KMS-11 (cell line): Measurements from ENCODE around the gene LMO7.

Source experiments
- H2AFZ ChIP-seq: fragments of 200-600 bp; sonication (generic); 2 replicates; pipeline ENCODE4 v1.6.1; 2016; ENCODE audit warnings: antibody characterized with exemption, mixed run types, low read depth
- H3K27ac ChIP-seq: fragments of 200-600 bp; sonication (generic); 2 replicates; pipeline ENCODE4 v1.6.1; 2016; ENCODE audit warnings: mild to moderate bottlenecking, mixed run types
- H3K27me3 ChIP-seq: fragments of 200-600 bp; sonication (generic); 2 replicates; pipeline ENCODE4 v1.6.1; 2017; ENCODE audit warnings: mild to moderate bottlenecking, low read depth, mixed run types, moderate library complexity; ENCODE audit not compliant: insufficient read depth
- H3K36me3 ChIP-seq: fragments of 200-600 bp; sonication (generic); 2 replicates; pipeline ENCODE4 v1.6.1; 2017; ENCODE audit warnings: mild to moderate bottlenecking, mixed run types; ENCODE audit not compliant: insufficient read depth
- H3K4me1 ChIP-seq: fragments of 200-600 bp; sonication (generic); 2 replicates; pipeline ENCODE4 v1.6.1; 2016; ENCODE audit warnings: mild to moderate bottlenecking, low read depth, mixed run types; ENCODE audit not compliant: poor library complexity, severe bottlenecking
- H3K4me2 ChIP-seq: fragments of 200-600 bp; sonication (generic); 2 replicates; pipeline ENCODE4 v1.7.0; 2016; ENCODE audit warnings: mild to moderate bottlenecking, mixed run types
- H3K4me3 ChIP-seq: fragments of 200-600 bp; sonication (generic); IDR thresholded peaks from 2 replicates; pipeline ENCODE4 v1.6.1; 2017; ENCODE audit warnings: low read depth, low read length, mixed read lengths; ENCODE audit not compliant: insufficient read depth
- H3K79me2 ChIP-seq: fragments of 200-600 bp; sonication (generic); 2 replicates; pipeline ENCODE4 v1.6.1; 2016; ENCODE audit warnings: low read depth, mixed run types; ENCODE audit not compliant: insufficient read depth
- H3K9ac ChIP-seq: fragments of 200-600 bp; sonication (generic); 2 replicates; pipeline ENCODE4 v1.6.1; 2016; ENCODE audit warnings: mild to moderate bottlenecking, mixed run types
- H4K20me1 ChIP-seq: fragments of 200-600 bp; sonication (generic); 2 replicates; pipeline ENCODE4 v1.6.1; 2016; ENCODE audit warnings: mild to moderate bottlenecking, mixed run types; ENCODE audit not compliant: insufficient read depth
- TF ChIP-seq, protein P1 (sequence below): fragments of 200-600 bp; sonication (generic); conservative IDR thresholded peaks from 2 replicates; pipeline ENCODE4 v1.6.1; 2017; ENCODE audit warnings: low read depth, mild to moderate bottlenecking, antibody characterized with exemption, low read length, moderate library complexity, mixed read lengths

The LMO7 gene

DNA sequence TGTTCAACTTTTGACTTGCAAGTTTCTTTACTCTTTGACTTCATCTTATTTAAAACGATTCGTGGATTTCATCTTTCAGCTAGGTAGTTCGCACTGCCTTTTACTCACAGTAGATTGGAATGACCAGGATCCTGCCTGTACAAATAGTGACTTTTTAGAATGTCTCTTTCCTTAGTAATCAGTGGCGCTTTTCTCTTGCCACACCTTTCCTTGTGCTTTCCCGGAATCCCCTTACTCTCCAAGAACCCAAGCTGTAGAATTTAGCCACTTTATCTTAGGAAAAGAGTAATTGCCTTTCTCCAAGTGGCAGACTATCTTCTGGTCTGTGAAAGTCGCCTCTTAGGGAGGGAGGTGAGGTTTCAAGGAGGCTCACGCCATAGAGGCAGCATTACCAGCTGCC is 123.4 kb downstream of the LMO7 start:
- no peak overlapping the region for H2AFZ ChIP-seq
- H3K4me3 ChIP-seq, result no peak overlapping the region
- H3K4me2 ChIP-seq, result no peak overlapping the region
- H3K79me2 ChIP-seq, result no peaks in the 10 kb centered on the region
- no peaks in the 10 kb centered on the region for H3K27me3 ChIP-seq
- no peaks in the 10 kb centered on the region for H3K36me3 ChIP-seq
- TF ChIP-seq, protein P1, sequence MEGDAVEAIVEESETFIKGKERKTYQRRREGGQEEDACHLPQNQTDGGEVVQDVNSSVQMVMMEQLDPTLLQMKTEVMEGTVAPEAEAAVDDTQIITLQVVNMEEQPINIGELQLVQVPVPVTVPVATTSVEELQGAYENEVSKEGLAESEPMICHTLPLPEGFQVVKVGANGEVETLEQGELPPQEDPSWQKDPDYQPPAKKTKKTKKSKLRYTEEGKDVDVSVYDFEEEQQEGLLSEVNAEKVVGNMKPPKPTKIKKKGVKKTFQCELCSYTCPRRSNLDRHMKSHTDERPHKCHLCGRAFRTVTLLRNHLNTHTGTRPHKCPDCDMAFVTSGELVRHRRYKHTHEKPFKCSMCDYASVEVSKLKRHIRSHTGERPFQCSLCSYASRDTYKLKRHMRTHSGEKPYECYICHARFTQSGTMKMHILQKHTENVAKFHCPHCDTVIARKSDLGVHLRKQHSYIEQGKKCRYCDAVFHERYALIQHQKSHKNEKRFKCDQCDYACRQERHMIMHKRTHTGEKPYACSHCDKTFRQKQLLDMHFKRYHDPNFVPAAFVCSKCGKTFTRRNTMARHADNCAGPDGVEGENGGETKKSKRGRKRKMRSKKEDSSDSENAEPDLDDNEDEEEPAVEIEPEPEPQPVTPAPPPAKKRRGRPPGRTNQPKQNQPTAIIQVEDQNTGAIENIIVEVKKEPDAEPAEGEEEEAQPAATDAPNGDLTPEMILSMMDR, result no peak
- H3K4me1 ChIP-seq, result peaks cover 21% of the 10 kb centered on the region
- no peaks in the 10 kb centered on the region for H4K20me1 ChIP-seq
- H3K9ac ChIP-seq, result no peak overlapping the region
- no peak overlapping the region for H3K27ac ChIP-seq

DNA sequence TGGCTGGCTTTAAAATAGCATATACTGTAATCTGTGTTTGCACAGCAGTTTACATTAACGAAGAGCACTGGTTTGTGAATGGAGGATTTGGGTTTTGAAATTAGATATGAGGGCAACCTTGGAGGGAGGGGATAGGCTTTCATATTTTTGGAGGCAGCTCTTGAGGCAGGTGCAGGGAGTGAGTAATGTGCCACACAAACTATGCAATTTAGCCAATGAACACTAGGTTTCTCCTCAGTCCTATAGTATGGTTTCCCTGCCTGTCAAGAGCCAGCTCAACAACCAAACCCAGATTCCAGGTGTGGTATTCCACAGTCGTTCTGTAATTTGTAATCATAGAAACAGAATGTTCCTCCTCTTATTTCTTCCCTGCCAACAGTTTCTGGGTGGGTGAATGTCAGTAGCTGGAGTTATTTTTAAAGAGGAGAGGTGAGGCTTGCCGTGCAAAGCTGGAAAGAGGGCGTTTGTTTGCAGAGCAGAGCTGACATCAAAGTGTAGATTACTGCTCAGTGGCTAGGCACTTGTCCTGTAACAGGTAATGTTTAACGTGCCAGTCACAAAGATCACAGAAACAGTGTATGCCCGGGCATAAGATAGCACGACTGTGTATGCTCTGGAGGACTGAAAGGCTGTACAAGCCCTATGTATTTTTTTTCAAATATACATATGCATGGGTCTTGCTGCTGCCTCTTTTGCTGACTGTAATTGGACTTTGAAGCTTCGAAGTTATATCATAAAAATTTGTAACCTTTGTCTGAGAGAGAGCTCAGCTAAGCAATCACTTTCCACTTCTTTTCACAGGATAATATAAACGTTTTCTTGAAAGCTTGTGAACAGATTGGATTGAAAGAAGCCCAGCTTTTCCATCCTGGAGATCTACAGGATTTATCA is 124.2 kb downstream of the LMO7 start:
- Histone ChIP-seq H4K20me1 (no peaks in the 10 kb centered on the region), H3K4me3 (no peak overlapping the region), H3K27me3 (no peaks in the 10 kb centered on the region), H3K4me2 (no peak overlapping the region), H2AFZ (no peak overlapping the region), H3K36me3 (no peaks in the 10 kb centered on the region), H3K4me1 (peaks cover 21% of the 10 kb centered on the region), H3K9ac (no peak overlapping the region), H3K27ac (no peak overlapping the region), H3K79me2 (no peaks in the 10 kb centered on the region)
- TF ChIP-seq, protein P1, result no peak

- Histone ChIP-seq H3K9ac (no peak overlapping the region), H4K20me1 (no peaks in the 10 kb centered on the region), H3K4me3 (no peak overlapping the region), H3K79me2 (no peaks in the 10 kb centered on the region), H3K4me2 (no peak overlapping the region), H3K27ac (no peak overlapping the region), H3K36me3 (no peaks in the 10 kb centered on the region), H2AFZ (no peak overlapping the region), H3K27me3 (no peaks in the 10 kb centered on the region), H3K4me1 (peaks cover 21% of the 10 kb centered on the region)
- TF ChIP-seq, protein P1, result no peak
These were observed 125.2 kb downstream of the LMO7 start for GRCh38 chr13:75761369-75761768.

- Histone ChIP-seq H3K27me3 (no peaks in the 10 kb centered on the region), H3K9ac (no peak overlapping the region), H2AFZ (no peak overlapping the region), H3K4me3 (no peak overlapping the region), H3K27ac (no peak overlapping the region), H3K79me2 (no peaks in the 10 kb centered on the region), H3K4me1 (peaks cover 25% of the 10 kb centered on the region), H4K20me1 (no peaks in the 10 kb centered on the region), H3K36me3 (no peaks in the 10 kb centered on the region), H3K4me2 (peak overlapping the region; percentile 38)
- TF ChIP-seq, protein P1, result no peak
These were observed 126.2 kb downstream of the LMO7 start for GRCh38 chr13:75762076-75762937.
